ACHN (cell line): ENCODE results near the gene CDHR5.
"Not testable (repeated sequence)": the region's sequence is repeated elsewhere in the genome, so short reads cannot be mapped to it uniquely, and the experiment has no call there.

Experiments used
- DNase-seq: peaks from one replicate; pipeline ENCODE4 v3.0.0-alpha.2; 2015
- in situ Hi-C: cut with HindIII; loops from 2 replicates; pipeline ENCODE4 v1.10.0; 2017; ENCODE audit warnings: low sequenced_read_pairs, low pct_ligation_motif_present, low pct_unique_long_range_greater_than_20kb

CDHR5 gene

GRCh38 chr11:647672-648158, 23.0 kb upstream of the CDHR5 start:
- in situ Hi-C loops: not testable (repeated sequence)

GRCh38 chr11:646214-646613, 21.5 kb upstream of the CDHR5 start:
- in situ Hi-C loops: no loop called here
- DNase-seq: no peak

More at GRCh38 chr11:647672-648158, 23.0 kb upstream of the CDHR5 start:
- DNase-seq: not testable (repeated sequence)

GRCh38 chr11:645536-645935, 20.8 kb upstream of the CDHR5 start:
- no peak for DNase-seq
- in situ Hi-C loops: no loop called here

- DNase-seq: no peak
- in situ Hi-C loops: no loop called here
Measured at GRCh38 chr11:643849-644738, 19.3 kb upstream of the CDHR5 start.

- DNase-seq: no peak
- in situ Hi-C loops: no loop called here
Measured at GRCh38 chr11:643366-643765, 18.6 kb upstream of the CDHR5 start.

- in situ Hi-C loops: no loop called here
- no peak for DNase-seq
Measured at GRCh38 chr11:641806-642370, 17.1 kb upstream of the CDHR5 start.

- in situ Hi-C loops: no loop called here
Measured at GRCh38 chr11:640021-640706, 15.4 kb upstream of the CDHR5 start.

GRCh38 chr11:639332-639955, 14.7 kb upstream of the CDHR5 start:
- in situ Hi-C loops: no loop called here
- no peak for DNase-seq

More at GRCh38 chr11:640021-640706, 15.4 kb upstream of the CDHR5 start:
- DNase-seq: no peak

GRCh38 chr11:638631-639331, 14.0 kb upstream of the CDHR5 start:
- DNase-seq: no peak
- in situ Hi-C loops: no loop called here

GRCh38 chr11:637593-638521, 13.1 kb upstream of the CDHR5 start:
- no peak for DNase-seq
- in situ Hi-C loops: no loop called here

- in situ Hi-C loops: no loop called here
- DNase-seq: no peak
Measured at GRCh38 chr11:637333-637592, 12.5 kb upstream of the CDHR5 start.

- in situ Hi-C loops: no loop called here
- DNase-seq: no peak
Measured at GRCh38 chr11:636511-637332, 12.0 kb upstream of the CDHR5 start, which contains the start of gene DRD4. TSS of gene DRD4 (plus strand) at chr11:637269. CDS start at chr11:637305, 36 bp downstream.

- in situ Hi-C loops: no loop called here
- no peak for DNase-seq
Measured at GRCh38 chr11:635945-636510, 11.3 kb upstream of the CDHR5 start.

GRCh38 chr11:630871-631270, 6.1 kb upstream of the CDHR5 start:
- in situ Hi-C loops: no loop called here
- DNase-seq: no peak

- no peak for DNase-seq
- in situ Hi-C loops: no loop called here
Measured at GRCh38 chr11:629237-629583, 4.5 kb upstream of the CDHR5 start.

GRCh38 chr11:628056-628455, 3.3 kb upstream of the CDHR5 start:
- no peak for DNase-seq
- in situ Hi-C loops: no loop called here

GRCh38 chr11:627308-627576, 2.5 kb upstream of the CDHR5 start:
- in situ Hi-C loops: no loop called here
- DNase-seq: no peak
